ENCODE results near the gene ANXA2. TPM values are rescaled to one million over a fixed set of nuclear protein-coding genes. Genes with fewer than 3 reads are reported as not detected.

ANXA2 gene
- total RNA-seq, 2 donors from 2014 or later: 265 to 341 TPM

DNA sequence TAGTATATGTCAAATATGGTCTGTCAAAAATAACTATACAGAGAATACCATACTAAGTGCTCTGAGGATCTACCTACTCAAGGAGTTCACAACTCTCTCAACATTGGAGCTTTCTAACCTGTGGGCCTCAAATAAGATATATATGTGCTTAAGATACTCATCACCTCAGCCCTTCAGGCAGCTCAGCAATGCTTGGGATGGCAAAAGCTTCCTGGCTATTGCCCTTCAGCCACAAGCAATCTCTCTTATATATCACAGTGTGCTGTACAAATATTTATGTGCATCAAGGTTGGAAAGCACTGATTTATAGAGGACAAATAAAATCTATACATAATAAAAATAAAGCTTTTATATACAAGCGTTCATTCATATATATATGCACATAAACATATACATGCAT lies 40.9 kb upstream of the ANXA2 start:
- no peaks in the 10 kb centered on the region for H3K4me1 ChIP-seq
- H3K27ac ChIP-seq: no peak overlapping the region
- H3K36me3 ChIP-seq (replicated peaks in 1 of 2; ENCODE audit: insufficient read depth in 1 of 2, low read depth in 2 of 2): peaks cover 0 to 2% of the 10 kb centered on the region in 2 donors
- DNase-seq (no peak), ATAC-seq (no peak)
- H3K9me3 ChIP-seq: no peaks in the 10 kb centered on the region
- TF ChIP-seq POLR2A (IDR thresholded peaks at IDR 0.05): no peak
- TF ChIP-seq, protein P1, sequence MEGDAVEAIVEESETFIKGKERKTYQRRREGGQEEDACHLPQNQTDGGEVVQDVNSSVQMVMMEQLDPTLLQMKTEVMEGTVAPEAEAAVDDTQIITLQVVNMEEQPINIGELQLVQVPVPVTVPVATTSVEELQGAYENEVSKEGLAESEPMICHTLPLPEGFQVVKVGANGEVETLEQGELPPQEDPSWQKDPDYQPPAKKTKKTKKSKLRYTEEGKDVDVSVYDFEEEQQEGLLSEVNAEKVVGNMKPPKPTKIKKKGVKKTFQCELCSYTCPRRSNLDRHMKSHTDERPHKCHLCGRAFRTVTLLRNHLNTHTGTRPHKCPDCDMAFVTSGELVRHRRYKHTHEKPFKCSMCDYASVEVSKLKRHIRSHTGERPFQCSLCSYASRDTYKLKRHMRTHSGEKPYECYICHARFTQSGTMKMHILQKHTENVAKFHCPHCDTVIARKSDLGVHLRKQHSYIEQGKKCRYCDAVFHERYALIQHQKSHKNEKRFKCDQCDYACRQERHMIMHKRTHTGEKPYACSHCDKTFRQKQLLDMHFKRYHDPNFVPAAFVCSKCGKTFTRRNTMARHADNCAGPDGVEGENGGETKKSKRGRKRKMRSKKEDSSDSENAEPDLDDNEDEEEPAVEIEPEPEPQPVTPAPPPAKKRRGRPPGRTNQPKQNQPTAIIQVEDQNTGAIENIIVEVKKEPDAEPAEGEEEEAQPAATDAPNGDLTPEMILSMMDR (IDR thresholded peaks at IDR 0.05): no peak
- H3K27me3 ChIP-seq: no peaks in the 10 kb centered on the region
- intact Hi-C loops (cut with DNase I): no loop called here
- 82 to 89% methylated on average over 1 of the region's 1 CpG for WGBS, 2 donors
- no peak overlapping the region for H3K4me3 ChIP-seq

DNA sequence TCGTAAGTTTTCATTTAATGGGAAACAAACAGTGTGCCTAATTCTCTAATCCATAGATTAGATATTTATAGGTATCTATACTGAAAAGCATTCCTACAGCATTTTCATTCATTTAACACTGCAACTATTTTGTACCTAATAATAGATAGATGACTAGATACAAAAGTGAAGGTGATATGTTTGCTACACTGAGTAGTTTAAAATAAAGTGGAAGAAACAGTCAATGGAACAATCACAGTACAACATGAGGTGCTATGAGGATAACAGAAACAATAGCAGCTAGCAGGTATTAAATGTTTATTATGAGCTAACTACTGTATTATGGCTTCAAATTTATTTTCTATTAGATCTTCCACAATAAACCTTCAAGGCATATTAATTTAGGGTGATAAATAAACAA lies 31.1 kb upstream of the ANXA2 start:
- TF ChIP-seq, protein P1 (IDR thresholded peaks at IDR 0.05): no peak
- TF ChIP-seq POLR2A (IDR thresholded peaks at IDR 0.05): no peak
- no peak for ATAC-seq
- no peak for DNase-seq
- peaks cover 1% of the 10 kb centered on the region for H3K4me1 ChIP-seq
- H3K9me3 ChIP-seq: no peaks in the 10 kb centered on the region
- no peak overlapping the region for H3K4me3 ChIP-seq
- no peak overlapping the region for H3K27ac ChIP-seq
- H3K36me3 ChIP-seq (replicated peaks in 1 of 2; ENCODE audit: insufficient read depth in 1 of 2, low read depth in 2 of 2): peaks cover under 1 to 5% of the 10 kb centered on the region in 2 donors
- intact Hi-C loops (cut with DNase I): no loop called here
- 97 to 100% methylated on average over 1 of the region's 1 CpG for WGBS, 2 donors
- no peaks in the 10 kb centered on the region for H3K27me3 ChIP-seq

DNA sequence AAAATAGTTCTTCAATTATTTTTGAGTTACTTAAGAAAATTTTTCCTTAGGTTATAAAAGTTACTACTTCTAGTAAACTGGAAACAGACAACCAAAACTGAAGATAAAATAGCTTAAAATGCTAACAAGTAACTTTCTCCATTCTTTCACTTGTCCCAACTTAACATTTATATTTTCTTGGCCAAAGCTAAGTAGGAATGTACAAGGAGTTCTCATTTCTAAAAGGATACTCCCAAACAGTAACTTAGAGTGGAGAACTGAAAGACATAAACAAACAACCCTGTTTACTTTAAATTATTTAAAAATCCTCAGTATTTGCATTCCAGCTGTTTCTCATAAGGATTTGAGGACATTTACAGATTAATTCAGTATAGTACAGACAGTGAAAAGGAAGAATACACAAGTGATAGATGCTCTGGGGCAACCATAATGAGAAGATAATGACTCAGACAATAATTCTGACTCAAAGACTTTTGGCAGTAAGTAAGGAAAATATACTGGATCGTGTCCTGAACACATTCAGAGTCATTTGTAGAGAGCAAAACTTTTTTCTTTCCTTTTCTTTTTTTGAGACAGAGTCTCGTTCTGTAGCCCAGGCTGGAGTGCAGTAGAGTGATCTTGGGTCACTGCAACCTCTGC lies 29.2 kb upstream of the ANXA2 start:
- 71 to 73% methylated on average over 2 of the region's 2 CpGs for WGBS, 2 donors
- no peak for ATAC-seq
- intact Hi-C loops (cut with DNase I): no loop called here
- Histone ChIP-seq H3K36me3 (replicated peaks in 1 of 2; ENCODE audit: insufficient read depth in 1 of 2, low read depth in 2 of 2) (peaks cover 0 to 5% of the 10 kb centered on the region in 2 donors), H3K4me1 (peaks cover 4% of the 10 kb centered on the region), H3K27me3 (no peaks in the 10 kb centered on the region), H3K4me3 (no peak overlapping the region), H3K27ac (peak overlapping the region in 1 of 4 donors; percentile 16), H3K9me3 (no peaks in the 10 kb centered on the region)
- DNase-seq: no peak
- TF ChIP-seq POLR2A (IDR thresholded peaks at IDR 0.05): no peak
- TF ChIP-seq, protein P1 (IDR thresholded peaks at IDR 0.05): no peak

DNA sequence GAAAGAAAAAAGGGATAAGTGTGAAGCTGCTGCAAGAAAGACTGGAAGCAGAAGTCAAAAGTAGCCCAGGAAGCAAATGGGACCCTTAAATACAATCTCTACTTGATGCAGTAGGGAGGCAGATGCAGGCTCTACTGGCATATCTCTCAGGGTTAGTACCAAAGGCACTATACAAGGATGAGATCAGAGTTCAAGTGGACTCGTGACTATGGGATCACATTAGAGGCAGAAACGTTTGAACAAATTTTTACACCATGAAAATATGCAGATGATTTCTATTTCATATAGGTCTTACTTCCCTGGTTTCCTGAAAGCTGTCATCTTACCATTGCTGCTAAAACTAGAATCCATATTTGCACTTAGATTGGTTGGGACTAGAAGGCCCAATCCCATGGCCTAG lies 27.7 kb upstream of the ANXA2 start:
- intact Hi-C loops (cut with DNase I): no loop called here
- no peak for TF ChIP-seq POLR2A (IDR thresholded peaks at IDR 0.05)
- TF ChIP-seq, protein P1 (IDR thresholded peaks at IDR 0.05): no peak
- WGBS, 2 donors: 85 to 86% methylated on average over 2 of the region's 2 CpGs

DNA sequence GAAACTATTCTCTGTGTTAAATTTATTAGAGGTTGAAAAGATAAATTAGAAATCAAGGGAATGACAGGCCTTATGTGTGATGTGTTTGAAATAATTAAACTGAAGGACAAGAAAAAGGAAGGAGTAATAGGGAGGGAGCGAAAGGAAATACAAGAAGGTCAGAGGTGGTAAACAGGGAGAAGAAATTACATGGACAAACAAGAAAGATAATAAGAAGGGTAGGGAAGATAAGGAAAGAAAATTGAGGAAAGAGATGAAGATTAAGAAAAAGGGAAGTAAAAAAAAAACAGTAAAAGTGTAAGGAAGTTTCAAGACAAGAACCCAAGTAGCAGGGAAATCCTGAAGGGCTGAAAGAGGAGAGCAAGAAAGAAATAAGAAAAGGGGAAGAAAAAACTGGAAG lies 26.2 kb upstream of the ANXA2 start:
- DNase-seq (no peak), ATAC-seq (no peak)
- intact Hi-C loops (cut with DNase I): no loop called here
- WGBS, 2 donors: 78 to 92% methylated on average over 1 of the region's 1 CpG
- Histone ChIP-seq H3K4me3 (no peak overlapping the region), H3K9me3 (no peaks in the 10 kb centered on the region), H3K4me1 (peaks cover 4% of the 10 kb centered on the region), H3K27me3 (no peaks in the 10 kb centered on the region), H3K36me3 (replicated peaks in 1 of 2; ENCODE audit: insufficient read depth in 1 of 2, low read depth in 2 of 2) (no peaks in the 10 kb centered on the region), H3K27ac (no peak overlapping the region)
- TF ChIP-seq, protein P1 (IDR thresholded peaks at IDR 0.05): no peak
- TF ChIP-seq POLR2A (IDR thresholded peaks at IDR 0.05): no peak

More for the DNA sequence above, 27.7 kb upstream of the ANXA2 start:
- no peaks in the 10 kb centered on the region for H3K36me3 ChIP-seq (replicated peaks in 1 of 2; ENCODE audit: insufficient read depth in 1 of 2, low read depth in 2 of 2)
- no peaks in the 10 kb centered on the region for H3K27me3 ChIP-seq
- DNase-seq (no peak), ATAC-seq (no peak)
- H3K4me3 ChIP-seq: no peak overlapping the region
- peaks cover 4% of the 10 kb centered on the region for H3K4me1 ChIP-seq
- no peaks in the 10 kb centered on the region for H3K9me3 ChIP-seq
- H3K27ac ChIP-seq: no peak overlapping the region
